NOMO-1 treated with DMSO at 0.1 percent for 48 hours (cell line): ENCODE results near the gene CFAP47.
"Not testable (repeated sequence)": the region's sequence is repeated elsewhere in the genome, so short reads cannot be mapped to it uniquely, and the experiment has no call there.

Experiments used
- DNase-seq: peaks from one replicate; lab custom pipeline; 2025; ENCODE audit not compliant: unreplicated experiment; lab: John Stamatoyannopoulos, UW

CFAP47 gene

GRCh38 chrX:35919536-35920309 is at the start of gene CFAP47:
Gene CFAP47 (plus strand): TSS chrX:35919734. CDS start chrX:35919800, 66 bp downstream.
- no peak for DNase-seq

- DNase-seq = no peak
Observed at GRCh38 chrX:35880601-35881000, 38.9 kb upstream of the CFAP47 start.

- DNase-seq = no peak
Observed at GRCh38 chrX:35886135-35886534, 33.4 kb upstream of the CFAP47 start.

GRCh38 chrX:35890699-35891098 is 28.8 kb upstream of the CFAP47 start:
- peak; percentile 46 for DNase-seq

- not testable (repeated sequence) for DNase-seq
Observed at GRCh38 chrX:35986816-35987215, 67.3 kb downstream of the CFAP47 start.

- DNase-seq = no peak
Observed at GRCh38 chrX:36007207-36007606, 87.7 kb downstream of the CFAP47 start.

- DNase-seq = no peak
Observed at GRCh38 chrX:36019125-36019524, 99.6 kb downstream of the CFAP47 start.

GRCh38 chrX:36035550-36035949 is 116.0 kb downstream of the CFAP47 start:
- no peak for DNase-seq

GRCh38 chrX:36062778-36063177 is 143.2 kb downstream of the CFAP47 start:
- no peak for DNase-seq

- no peak for DNase-seq
Observed at GRCh38 chrX:36071061-36071460, 151.5 kb downstream of the CFAP47 start.

- DNase-seq = not testable (repeated sequence)
Observed at GRCh38 chrX:36075009-36075408, 155.5 kb downstream of the CFAP47 start.

GRCh38 chrX:36083256-36083655 is 163.7 kb downstream of the CFAP47 start:
- no peak for DNase-seq

GRCh38 chrX:36087366-36087765 is 167.8 kb downstream of the CFAP47 start:
- DNase-seq = no peak

GRCh38 chrX:36088939-36089338 is 169.4 kb downstream of the CFAP47 start:
- DNase-seq = not testable (repeated sequence)

GRCh38 chrX:36102425-36102824 is 182.9 kb downstream of the CFAP47 start:
- no peak for DNase-seq

- DNase-seq = no peak
Observed at GRCh38 chrX:36116222-36116621, 196.7 kb downstream of the CFAP47 start.

GRCh38 chrX:36159254-36159653 is 239.7 kb downstream of the CFAP47 start:
- DNase-seq = no peak

- peak; percentile 47 for DNase-seq
Observed at GRCh38 chrX:36160081-36160480, 240.5 kb downstream of the CFAP47 start.

GRCh38 chrX:36198575-36198974 is 279.0 kb downstream of the CFAP47 start:
- no peak for DNase-seq

GRCh38 chrX:36199928-36200327 is 280.4 kb downstream of the CFAP47 start:
- DNase-seq = peak; percentile 69

- DNase-seq = no peak
Observed at GRCh38 chrX:36214924-36215323, 295.4 kb downstream of the CFAP47 start.

- no peak for DNase-seq
Observed at GRCh38 chrX:36218801-36219200, 299.3 kb downstream of the CFAP47 start.
